ENCODE results near the gene WNT7A. TPM values are rescaled to one million over a fixed set of nuclear protein-coding genes. Genes with fewer than 3 reads are reported as not detected.

WNT7A gene
- total RNA-seq, 4 donors from 2014 or later, result 0.09 to 0.91 (median 0.73) TPM; not detected in 1

- H3K4me3 ChIP-seq, result no peak overlapping the region
- no peak for DNase-seq
- H3K27ac ChIP-seq, result no peak overlapping the region
- no peak for TF ChIP-seq POLR2A (IDR thresholded peaks at IDR 0.05)
- TF ChIP-seq CTCF (IDR thresholded peaks at IDR 0.05), result peak in 1 of 6 experiments; percentile 3
- no peaks in the 10 kb centered on the region for H3K9me3 ChIP-seq
- intact Hi-C loops (cut with DNase I), result no loop called here
- no peaks in the 10 kb centered on the region for H3K36me3 ChIP-seq
- 35 to 50% methylated on average over 4 to 12 of the region's 17 CpGs for WGBS, 2 donors
- peaks cover 0 to 34% (median 0%) of the 10 kb centered on the region in 4 donors for H3K27me3 ChIP-seq
- H3K4me1 ChIP-seq, result peaks cover 0 to 50% (median 24%) of the 10 kb centered on the region in 3 donors
Observed at GRCh38 chr3:13851997-13852637, 27.8 kb downstream of the WNT7A start.

- Histone ChIP-seq H3K36me3 (no peaks in the 10 kb centered on the region), H3K27me3 (peaks cover 0 to 33% (median 0%) of the 10 kb centered on the region in 4 donors), H3K27ac (no peak overlapping the region), H3K4me3 (no peak overlapping the region), H3K9me3 (no peaks in the 10 kb centered on the region), H3K4me1 (peaks cover 0 to 48% (median 24%) of the 10 kb centered on the region in 3 donors)
- intact Hi-C loops (cut with DNase I), result no loop called here
- 62 to 64% methylated on average over 15 of the region's 15 CpGs for WGBS, 2 donors
- TF ChIP-seq CTCF (IDR thresholded peaks at IDR 0.05) (no peak), POLR2A (IDR thresholded peaks at IDR 0.05) (no peak)
- DNase-seq, result no peak
Observed at GRCh38 chr3:13851091-13851849, 28.6 kb downstream of the WNT7A start.

GRCh38 chr3:13850161-13850945, 29.5 kb downstream of the WNT7A start:
- H3K4me3 ChIP-seq, result no peak overlapping the region
- intact Hi-C loops (cut with DNase I), result no loop called here
- H3K9me3 ChIP-seq, result no peaks in the 10 kb centered on the region
- no peak overlapping the region for H3K27ac ChIP-seq
- H3K36me3 ChIP-seq, result no peaks in the 10 kb centered on the region
- peaks cover 0 to 48% (median 24%) of the 10 kb centered on the region in 3 donors for H3K4me1 ChIP-seq
- 62 to 71% methylated on average over 4 to 7 of the region's 21 CpGs for WGBS, 2 donors
- no peak for TF ChIP-seq POLR2A (IDR thresholded peaks at IDR 0.05)
- no peak for TF ChIP-seq CTCF (IDR thresholded peaks at IDR 0.05)
- H3K27me3 ChIP-seq, result peaks cover 0 to 33% (median 0%) of the 10 kb centered on the region in 4 donors
- no peak for DNase-seq

GRCh38 chr3:13849018-13849417, 30.9 kb downstream of the WNT7A start:
- no peak overlapping the region for H3K27ac ChIP-seq
- H3K9me3 ChIP-seq, result no peaks in the 10 kb centered on the region
- 80 to 82% methylated on average over 5 of the region's 5 CpGs for whole genome bisulfite sequencing, 2 donors
- DNase-seq, result no peak
- H3K36me3 ChIP-seq, result no peaks in the 10 kb centered on the region
- H3K4me1 ChIP-seq, result peaks cover 0 to 44% (median 24%) of the 10 kb centered on the region in 3 donors
- H3K4me3 ChIP-seq, result no peak overlapping the region
- TF ChIP-seq POLR2A (IDR thresholded peaks at IDR 0.05) (no peak), CTCF (IDR thresholded peaks at IDR 0.05) (no peak)
- intact Hi-C loops (cut with DNase I), result no loop called here
- peaks cover 0 to 42% (median 0%) of the 10 kb centered on the region in 4 donors for H3K27me3 ChIP-seq

Data from esophagus squamous epithelium (tissue), 5 donors.